Measurements from ENCODE around the gene C22orf39.

DNA sequence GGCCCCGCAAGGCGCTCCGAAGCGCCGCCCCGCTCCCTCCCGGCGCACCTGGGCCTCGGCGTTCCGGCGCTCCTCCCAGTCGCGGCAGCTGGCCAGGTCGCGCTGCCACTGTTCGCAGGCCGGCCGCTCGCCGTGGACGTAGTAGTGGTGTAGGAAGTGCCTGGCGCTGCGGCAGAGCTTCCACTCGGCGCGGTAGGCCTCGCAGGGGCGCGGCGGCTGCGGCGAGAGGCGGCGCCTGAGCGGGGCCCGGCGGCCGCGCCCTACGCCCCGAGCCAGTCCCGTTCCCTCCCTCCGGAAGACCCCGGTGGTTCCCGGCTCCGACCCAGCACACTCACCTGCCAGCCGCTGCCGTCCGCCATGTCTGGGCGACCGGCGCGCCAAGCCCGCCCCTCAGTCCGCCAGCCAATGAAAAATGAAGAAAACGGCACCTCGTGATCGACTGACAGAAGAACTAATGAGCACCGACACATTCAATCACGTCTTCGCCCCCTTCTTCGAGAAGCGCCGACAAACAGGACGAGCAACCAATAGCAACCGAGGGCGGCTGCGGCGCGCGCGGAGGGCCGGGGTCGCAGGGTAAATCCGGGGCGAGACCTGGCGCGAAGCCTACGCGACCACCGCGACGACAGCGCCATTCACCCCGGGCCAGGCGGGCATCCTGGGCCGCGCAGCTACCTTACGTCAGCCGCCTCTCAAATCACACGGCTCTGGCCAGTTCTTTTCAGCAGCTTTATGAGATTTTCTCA lies at the start of gene C22orf39:
- peak; percentile 57 for TF ChIP-seq POLR2A (IDR thresholded peaks at IDR 0.05)
- TF ChIP-seq, protein P1, sequence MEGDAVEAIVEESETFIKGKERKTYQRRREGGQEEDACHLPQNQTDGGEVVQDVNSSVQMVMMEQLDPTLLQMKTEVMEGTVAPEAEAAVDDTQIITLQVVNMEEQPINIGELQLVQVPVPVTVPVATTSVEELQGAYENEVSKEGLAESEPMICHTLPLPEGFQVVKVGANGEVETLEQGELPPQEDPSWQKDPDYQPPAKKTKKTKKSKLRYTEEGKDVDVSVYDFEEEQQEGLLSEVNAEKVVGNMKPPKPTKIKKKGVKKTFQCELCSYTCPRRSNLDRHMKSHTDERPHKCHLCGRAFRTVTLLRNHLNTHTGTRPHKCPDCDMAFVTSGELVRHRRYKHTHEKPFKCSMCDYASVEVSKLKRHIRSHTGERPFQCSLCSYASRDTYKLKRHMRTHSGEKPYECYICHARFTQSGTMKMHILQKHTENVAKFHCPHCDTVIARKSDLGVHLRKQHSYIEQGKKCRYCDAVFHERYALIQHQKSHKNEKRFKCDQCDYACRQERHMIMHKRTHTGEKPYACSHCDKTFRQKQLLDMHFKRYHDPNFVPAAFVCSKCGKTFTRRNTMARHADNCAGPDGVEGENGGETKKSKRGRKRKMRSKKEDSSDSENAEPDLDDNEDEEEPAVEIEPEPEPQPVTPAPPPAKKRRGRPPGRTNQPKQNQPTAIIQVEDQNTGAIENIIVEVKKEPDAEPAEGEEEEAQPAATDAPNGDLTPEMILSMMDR (IDR thresholded peaks at IDR 0.05) = peak in 1 of 3 donors; percentile 8

All from breast epithelium (tissue), 3 donors.